CD14-positive monocyte (primary cell): ENCODE measurements around the gene ANKRD49. TPM values are rescaled to one million over a fixed set of nuclear protein-coding genes. Genes with fewer than 3 reads are reported as not detected.

ENCODE experiments used
- DNase-seq, 3 donors: peaks; one replicate each; pipeline ENCODE4 v3.0.0-alpha.2; 2011 to 2022
- H2AFZ ChIP-seq: 2 replicates; pipeline ENCODE4 v1.6.0; 2012; ENCODE audit warnings: mild to moderate bottlenecking, low read depth, low read length, inconsistent platforms; ENCODE audit not compliant: insufficient read depth, poor library complexity, severe bottlenecking
- H3K27ac ChIP-seq, 2 donors: 1 replicate in 1 of 2; 2 replicates in 1 of 2; pipeline ENCODE4 v1.5.1; 2012 to 2013; ENCODE audit warnings: low read length in 2 of 2, control low read depth in 1 of 2, inconsistent platforms in 1 of 2, low read depth in 1 of 2, mild to moderate bottlenecking in 1 of 2
- H3K27me3 ChIP-seq, 2 donors: one replicate each; pipeline versions ENCODE4 v1.6.0 to v1.6.1; 2011 to 2013; ENCODE audit warnings: low read length in 2 of 2; ENCODE audit not compliant: control insufficient read depth in 2 of 2, insufficient read depth in 2 of 2
- H3K36me3 ChIP-seq, 2 donors: replicated peaks in 1 of 2; 1 replicate in 1 of 2; 2 replicates in 1 of 2; pipeline versions ENCODE4 v1.5.1 to v1.6.1; 2012 to 2013; ENCODE audit warnings: low read length in 2 of 2, control low read depth in 1 of 2, inconsistent platforms in 1 of 2, mild to moderate bottlenecking in 1 of 2; ENCODE audit not compliant: insufficient read depth in 2 of 2, control insufficient read depth in 1 of 2
- H3K4me1 ChIP-seq, 2 donors: 1 replicate in 1 of 2; 2 replicates in 1 of 2; pipeline versions ENCODE4 v1.5.1 to v1.6.1; 2012 to 2013; ENCODE audit warnings: low read length in 2 of 2, control low read depth in 1 of 2, inconsistent platforms in 1 of 2, mild to moderate bottlenecking in 1 of 2, moderate library complexity in 1 of 2; ENCODE audit not compliant: insufficient read depth in 2 of 2, control insufficient read depth in 1 of 2
- H3K4me2 ChIP-seq: replicated peaks from 2 replicates; pipeline ENCODE3; 2012; ENCODE audit warnings: low read length, moderate library complexity, mild to moderate bottlenecking; ENCODE audit not compliant: poor library complexity, severe bottlenecking; ENCODE audit errors: extremely low read depth
- H3K4me3 ChIP-seq, 3 experiments: fragments of 200-600 bp in 1 of 3; sonication (generic) in 1 of 3; replicated peaks in 1 of 3; 1 replicate in 2 of 3; 2 replicates in 1 of 3; pipeline ENCODE4 v1.5.1; 2011 to 2013; ENCODE audit warnings: low read length in 3 of 3, mild to moderate bottlenecking in 3 of 3, control low read depth in 2 of 3, low read depth in 2 of 3, inconsistent platforms in 1 of 3, moderate library complexity in 1 of 3
- H3K79me2 ChIP-seq: 2 replicates; pipeline ENCODE4 v1.6.0; 2012; ENCODE audit warnings: mild to moderate bottlenecking, control low read depth, inconsistent platforms, low read length, moderate library complexity; ENCODE audit not compliant: insufficient read depth
- H3K9ac ChIP-seq: 2 replicates; pipeline ENCODE4 v1.6.0; 2017; ENCODE audit warnings: low read length, mild to moderate bottlenecking; ENCODE audit not compliant: insufficient read depth, poor library complexity, severe bottlenecking
- H3K9me3 ChIP-seq, 2 donors: replicated peaks in 1 of 2; 1 replicate in 1 of 2; 2 replicates in 1 of 2; pipeline versions ENCODE4 v1.5.1 to v1.6.1; 2012 to 2013; ENCODE audit warnings: low read length in 2 of 2, control low read depth in 1 of 2; ENCODE audit not compliant: control insufficient read depth in 1 of 2, insufficient read depth in 1 of 2
- H4K20me1 ChIP-seq: 2 replicates; pipeline ENCODE4 v1.6.0; 2012; ENCODE audit warnings: mild to moderate bottlenecking, low read length, control low read depth, moderate library complexity; ENCODE audit not compliant: insufficient read depth
- H3K27ac Mint-ChIP-seq, 7 donors: one replicate each; pipeline ENCODE4 v1.8.0; 2020; ENCODE audit warnings: mild to moderate bottlenecking in 7 of 7, mixed read lengths in 7 of 7, moderate library complexity in 6 of 7, inconsistent platforms in 2 of 7
- H3K27me3 Mint-ChIP-seq, 3 donors: one replicate each; pipeline ENCODE4 v1.8.0; 2021 to 2022; ENCODE audit warnings: low read depth in 3 of 3, mild to moderate bottlenecking in 3 of 3, mixed read lengths in 3 of 3, moderate library complexity in 3 of 3, inconsistent platforms in 1 of 3
- H3K36me3 Mint-ChIP-seq, 2 donors: one replicate each; pipeline ENCODE4 v1.8.0; 2020; ENCODE audit warnings: mixed read lengths in 2 of 2, inconsistent platforms in 1 of 2, mild to moderate bottlenecking in 1 of 2
- H3K4me1 Mint-ChIP-seq: one replicate; pipeline ENCODE4 v1.8.0; 2020; ENCODE audit warnings: mild to moderate bottlenecking, mixed read lengths
- H3K4me3 Mint-ChIP-seq, 2 donors: one replicate each; pipeline ENCODE4 v1.8.0; 2020; ENCODE audit warnings: mild to moderate bottlenecking in 2 of 2, mixed read lengths in 2 of 2, moderate library complexity in 1 of 2
- H3K9me3 Mint-ChIP-seq, 7 donors: one replicate each; pipeline ENCODE4 v1.8.0; 2020 to 2022; ENCODE audit warnings: mixed read lengths in 7 of 7, mild to moderate bottlenecking in 6 of 7, moderate library complexity in 6 of 7, inconsistent platforms in 2 of 7
- CTCF ChIP-seq: fragments of 200-600 bp; IDR thresholded peaks from one replicate; pipeline ENCODE4 v1.8.0; 2022; ENCODE audit warnings: antibody characterized with exemption, mild to moderate bottlenecking
- WGBS: methylation state at CpG from one replicate; pipeline ENCODE4 v1.1.5; 2013; ENCODE audit warnings: missing lambda C conversion rate; ENCODE audit not compliant: insufficient coverage; 5-methylcytosine and 5-hydroxymethylcytosine counted together
- intact Hi-C, 2 donors: fragments of 100-400 bp; cut with micrococcal nuclease; formaldehyde crosslinking; loops; one replicate each; pipeline versions ENCODE4 v1.15.0 to v1.15.1; 2023
- polyA plus RNA-seq, 3 donors: library from polyadenylated mRNA; depleted of rRNA in 1 of 3; unstranded in 2 of 3; stranded (reverse) in 1 of 3; fragments of 300-500 nt in 2 of 3; fragments of >200 nt in 1 of 3; fragmentation: Illumina TruSeq in 2 of 3; gene quantifications; 1 replicate in 2 of 3; 2 replicates in 1 of 3; pipeline ENCODE4 v1.2.3, GENCODE V29; 2012 to 2021

The ANKRD49 gene
- polyA plus RNA-seq, 3 donors = 12.0 to 13.1 (median 12.8) TPM

- no peak overlapping the region for H2AFZ ChIP-seq
- peak overlapping the region; percentile 47 for H3K4me2 ChIP-seq
- peak overlapping the region; percentile 35 to 84 for H3K4me3 Mint-ChIP-seq
- peaks cover 8% of the 10 kb centered on the region for H3K79me2 ChIP-seq
- no peaks in the 10 kb centered on the region for H3K9me3 Mint-ChIP-seq
- no peak overlapping the region for H3K9ac ChIP-seq
- peak; percentile 38 to 52 (median 52) for DNase-seq
- no peaks in the 10 kb centered on the region for H3K9me3 ChIP-seq
- WGBS = no CpG with 5 or more reads among the region's 5 CpGs
- H3K27ac ChIP-seq = peak overlapping the region in 1 of 2 donors; percentile 62
- no peak for TF ChIP-seq CTCF
- no peaks in the 10 kb centered on the region for H3K36me3 Mint-ChIP-seq
- H3K27me3 ChIP-seq = no peaks in the 10 kb centered on the region
- H3K4me3 ChIP-seq = peak overlapping the region in 1 of 3 experiments; percentile 54
- no peaks in the 10 kb centered on the region for H3K36me3 ChIP-seq
- no peaks in the 10 kb centered on the region for H3K27me3 Mint-ChIP-seq
- intact Hi-C loops = no loop called here
- H3K4me1 ChIP-seq = peaks cover 20 to 21% of the 10 kb centered on the region in 2 donors
- H3K4me1 Mint-ChIP-seq = peaks cover 23% of the 10 kb centered on the region
- H3K27ac Mint-ChIP-seq = peak overlapping the region in 5 of 7 donors; percentile 26 to 80 (median 57)
- H4K20me1 ChIP-seq = no peaks in the 10 kb centered on the region
These were observed 32.0 kb downstream of the ANKRD49 start for GRCh38 chr11:94525546-94526324.

- Mint-ChIP-seq H3K27me3 (no peaks in the 10 kb centered on the region), H3K4me1 (peaks cover 23% of the 10 kb centered on the region), H3K27ac (peak overlapping the region; percentile 23 to 84 (median 80)), H3K36me3 (no peaks in the 10 kb centered on the region), H3K9me3 (no peaks in the 10 kb centered on the region), H3K4me3 (peak overlapping the region; percentile 51 to 84)
- no peaks in the 10 kb centered on the region for H4K20me1 ChIP-seq
- peak overlapping the region; percentile 43 for H2AFZ ChIP-seq
- H3K27me3 ChIP-seq = no peaks in the 10 kb centered on the region
- peak; percentile 17 to 58 (median 37) for DNase-seq
- peaks cover 8% of the 10 kb centered on the region for H3K79me2 ChIP-seq
- H3K4me3 ChIP-seq = peak overlapping the region in 2 of 3 experiments; percentile 30 to 54
- no peaks in the 10 kb centered on the region for H3K9me3 ChIP-seq
- peak overlapping the region; percentile 47 for H3K4me2 ChIP-seq
- H3K4me1 ChIP-seq = peaks cover 20 to 21% of the 10 kb centered on the region in 2 donors
- no CpG with 5 or more reads among the region's 4 CpGs for WGBS
- no peak for TF ChIP-seq CTCF
- H3K9ac ChIP-seq = no peak overlapping the region
- no peaks in the 10 kb centered on the region for H3K36me3 ChIP-seq
- intact Hi-C loops = no loop called here
- H3K27ac ChIP-seq = peak overlapping the region in 1 of 2 donors; percentile 62
These were observed 33.1 kb downstream of the ANKRD49 start for GRCh38 chr11:94526645-94527438.
